Skin epidermis (tissue), 12 donors: ENCODE measurements around the gene WASF3.

Experiments
- H3K27ac ChIP-seq, 21 experiments: fragments of 200-600 bp; sonication (generic) in 11 of 21; one replicate each; pipeline ENCODE4 v1.5.0; 2020; ENCODE audit warnings: mild to moderate bottlenecking in 3 of 21, inconsistent platforms in 2 of 21, moderate library complexity in 2 of 21
- H3K4me3 ChIP-seq, 7 experiments: fragments of 200-600 bp; sonication (generic) in 2 of 7; one replicate each; pipeline ENCODE4 v1.5.0; 2020; ENCODE audit warnings: inconsistent platforms in 2 of 7, mild to moderate bottlenecking in 2 of 7, moderate library complexity in 1 of 7

Gene WASF3

GRCh38 chr13:26541678-26542568 lies 15.6 kb upstream of the WASF3 start:
- H3K4me3 ChIP-seq = no peak overlapping the region
- no peak overlapping the region for H3K27ac ChIP-seq

GRCh38 chr13:26544707-26545106 lies 12.8 kb upstream of the WASF3 start:
- Histone ChIP-seq H3K27ac (no peak overlapping the region), H3K4me3 (no peak overlapping the region)

GRCh38 chr13:26548205-26548765 lies 9.2 kb upstream of the WASF3 start:
- Histone ChIP-seq H3K27ac (no peak overlapping the region), H3K4me3 (no peak overlapping the region)

GRCh38 chr13:26549713-26550112 lies 7.8 kb upstream of the WASF3 start:
- no peak overlapping the region for H3K4me3 ChIP-seq
- no peak overlapping the region for H3K27ac ChIP-seq

- no peak overlapping the region for H3K27ac ChIP-seq
These were observed 6.1 kb upstream of the WASF3 start for GRCh38 chr13:26551255-26551860.

GRCh38 chr13:26555413-26555812 lies 2.1 kb upstream of the WASF3 start:
- Histone ChIP-seq H3K4me3 (no peak overlapping the region), H3K27ac (no peak overlapping the region)

More at GRCh38 chr13:26551255-26551860, 6.1 kb upstream of the WASF3 start:
- H3K4me3 ChIP-seq = no peak overlapping the region

GRCh38 chr13:26557051-26557392 lies 461 bp upstream of the WASF3 start:
- Histone ChIP-seq H3K27ac (no peak overlapping the region), H3K4me3 (peak overlapping the region in 6 of 7 experiments; percentile 45 to 62 (median 58))

- Histone ChIP-seq H3K4me3 (peak overlapping the region; percentile 45 to 62 (median 56)), H3K27ac (peak overlapping the region in 11 of 21 experiments; percentile 11 to 74 (median 52))
These were observed 757 bp downstream of the WASF3 start for GRCh38 chr13:26558074-26558805.

GRCh38 chr13:26558987-26559386 lies 1.5 kb downstream of the WASF3 start:
- Histone ChIP-seq H3K27ac (no peak overlapping the region), H3K4me3 (no peak overlapping the region)

GRCh38 chr13:26560456-26560855 lies 3.0 kb downstream of the WASF3 start:
- no peak overlapping the region for H3K4me3 ChIP-seq
- H3K27ac ChIP-seq = no peak overlapping the region

GRCh38 chr13:26561067-26561466 lies 3.6 kb downstream of the WASF3 start:
- Histone ChIP-seq H3K27ac (peak overlapping the region in 1 of 21 experiments; percentile 23), H3K4me3 (no peak overlapping the region)

GRCh38 chr13:26561651-26562511 lies 4.4 kb downstream of the WASF3 start:
- peak overlapping the region in 1 of 21 experiments; percentile 23 for H3K27ac ChIP-seq

GRCh38 chr13:26562512-26562890 lies 5.0 kb downstream of the WASF3 start:
- no peak overlapping the region for H3K4me3 ChIP-seq
- H3K27ac ChIP-seq = no peak overlapping the region

More at GRCh38 chr13:26561651-26562511, 4.4 kb downstream of the WASF3 start:
- no peak overlapping the region for H3K4me3 ChIP-seq

GRCh38 chr13:26563713-26564112 lies 6.2 kb downstream of the WASF3 start:
- Histone ChIP-seq H3K27ac (no peak overlapping the region), H3K4me3 (no peak overlapping the region)

GRCh38 chr13:26568132-26568815 lies 10.8 kb downstream of the WASF3 start:
- Histone ChIP-seq H3K27ac (no peak overlapping the region), H3K4me3 (no peak overlapping the region)

- no peak overlapping the region for H3K4me3 ChIP-seq
These were observed 14.0 kb downstream of the WASF3 start for GRCh38 chr13:26571518-26571917.

GRCh38 chr13:26575244-26575643 lies 17.8 kb downstream of the WASF3 start:
- Histone ChIP-seq H3K27ac (no peak overlapping the region), H3K4me3 (no peak overlapping the region)

More at GRCh38 chr13:26571518-26571917, 14.0 kb downstream of the WASF3 start:
- H3K27ac ChIP-seq = no peak overlapping the region

GRCh38 chr13:26579580-26579979 lies 22.1 kb downstream of the WASF3 start:
- H3K27ac ChIP-seq = no peak overlapping the region
- no peak overlapping the region for H3K4me3 ChIP-seq

GRCh38 chr13:26583662-26584061 lies 26.2 kb downstream of the WASF3 start:
- no peak overlapping the region for H3K27ac ChIP-seq
- H3K4me3 ChIP-seq = no peak overlapping the region
